Measurements from ENCODE around the gene PIGP.
A peak's percentile ranks its signal among the peaks of the same experiment; 100 is the strongest.
"Not testable (repeated sequence)": the region's sequence is repeated elsewhere in the genome, so short reads cannot be mapped to it uniquely, and the experiment has no call there.

Gene PIGP

GRCh38 chr21:37076087-37076850 is 3.4 kb upstream of the PIGP start:
- DNase-seq (ENCODE audit: low spot score), result no peak

- DNase-seq (ENCODE audit: low spot score), result no peak
Observed at GRCh38 chr21:37075214-37075770, 2.4 kb upstream of the PIGP start.

- DNase-seq (ENCODE audit: low spot score), result no peak
Observed at GRCh38 chr21:37074546-37074945, 1.7 kb upstream of the PIGP start.

- no peak for DNase-seq (ENCODE audit: low spot score)
Observed at GRCh38 chr21:37074197-37074510, 1.3 kb upstream of the PIGP start.

GRCh38 chr21:37073417-37074196 is 736 bp upstream of the PIGP start:
- DNase-seq (ENCODE audit: low spot score), result peak; percentile 32

GRCh38 chr21:37072274-37072987 is 440 bp downstream of the PIGP start:
- peak; percentile 60 for DNase-seq (ENCODE audit: low spot score)

GRCh38 chr21:37071561-37072273 is 1.2 kb downstream of the PIGP start:
- DNase-seq (ENCODE audit: low spot score), result peak; percentile 20

GRCh38 chr21:37065561-37066177 is 7.2 kb downstream of the PIGP start:
- no peak for DNase-seq (ENCODE audit: low spot score)

- DNase-seq (ENCODE audit: low spot score), result no peak
Observed at GRCh38 chr21:37064841-37065240, 8.0 kb downstream of the PIGP start.

GRCh38 chr21:37063433-37063832 is 9.4 kb downstream of the PIGP start:
- DNase-seq (ENCODE audit: low spot score), result no peak

- no peak for DNase-seq (ENCODE audit: low spot score)
Observed at GRCh38 chr21:37062593-37062935, 10.3 kb downstream of the PIGP start.

- DNase-seq (ENCODE audit: low spot score), result no peak
Observed at GRCh38 chr21:37061926-37062592, 10.8 kb downstream of the PIGP start.

GRCh38 chr21:37060296-37060695 is 12.6 kb downstream of the PIGP start:
- DNase-seq (ENCODE audit: low spot score), result peak; percentile 75

- DNase-seq (ENCODE audit: low spot score), result no peak
Observed at GRCh38 chr21:37059181-37059580, 13.7 kb downstream of the PIGP start.

GRCh38 chr21:37058261-37058660 is 14.6 kb downstream of the PIGP start:
- DNase-seq (ENCODE audit: low spot score), result no peak

GRCh38 chr21:37057614-37058013 is 15.3 kb downstream of the PIGP start:
- no peak for DNase-seq (ENCODE audit: low spot score)

- DNase-seq (ENCODE audit: low spot score), result no peak
Observed at GRCh38 chr21:37055271-37055855, 17.5 kb downstream of the PIGP start.

GRCh38 chr21:37049741-37050140 is 23.1 kb downstream of the PIGP start:
- not testable (repeated sequence) for DNase-seq (ENCODE audit: low spot score)

- DNase-seq (ENCODE audit: low spot score), result peak; percentile 81
Observed at GRCh38 chr21:37047079-37047478, 25.8 kb downstream of the PIGP start.

GRCh38 chr21:37045556-37045955 is 27.3 kb downstream of the PIGP start:
- DNase-seq (ENCODE audit: low spot score), result no peak

- DNase-seq (ENCODE audit: low spot score), result no peak
Observed at GRCh38 chr21:37045149-37045548, 27.7 kb downstream of the PIGP start.
